ENCODE data around the gene FUCA2.

- TF ChIP-seq CTCF (IDR thresholded peaks at IDR 0.05; ENCODE audit: low read depth, low read length, poor library complexity, severe bottlenecking) = no peak
- TF ChIP-seq EZH2phosphoT487 (IDR thresholded peaks at IDR 0.05; ENCODE audit: borderline replicate concordance, low read length) = no peak
Observed at GRCh38 chr6:143555582-143555981, 44.1 kb upstream of the FUCA2 start.

Data from DOHH2 (cell line).